ENCODE data around the gene ELOVL7.
"Not testable (repeated sequence)": the region's sequence is repeated elsewhere in the genome, so short reads cannot be mapped to it uniquely, and the experiment has no call there.

Gene ELOVL7

DNA sequence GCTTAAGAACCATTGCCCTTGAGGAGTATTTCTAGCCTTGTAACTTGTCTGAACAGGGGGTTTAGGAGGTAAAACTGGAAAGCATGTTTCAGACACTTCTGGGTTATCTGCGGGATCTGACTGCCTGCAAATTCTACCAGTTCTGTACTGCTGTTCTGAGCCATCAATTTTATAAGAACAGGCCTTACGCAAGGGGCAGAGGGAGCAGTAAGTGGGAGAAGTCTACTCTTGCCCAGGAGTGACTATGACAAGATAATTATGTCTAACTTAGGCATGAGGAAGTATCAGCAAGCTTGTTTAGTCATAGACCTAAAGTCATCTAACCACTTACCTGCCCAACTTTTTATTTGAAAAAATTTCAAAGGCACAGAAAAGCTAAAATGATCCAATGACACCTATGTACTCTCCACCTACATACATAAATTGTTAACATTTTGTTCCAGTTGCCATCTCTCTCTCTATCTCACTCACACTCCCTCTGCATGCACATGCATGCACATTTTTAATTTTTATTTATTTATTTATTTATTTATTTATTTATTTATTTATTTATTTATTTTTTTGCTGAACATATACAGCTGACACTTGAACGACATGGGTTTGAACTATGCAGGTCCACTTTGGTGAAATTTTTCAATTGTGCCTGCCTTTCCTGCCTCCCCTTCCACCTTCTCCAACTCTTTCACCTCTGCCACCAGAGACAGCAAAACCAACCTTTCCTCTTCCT, 125.7 kb downstream of the ELOVL7 start:
- no peak overlapping the region for H3K4me3 ChIP-seq (ENCODE audit: low read depth, low read length)

- not testable (repeated sequence) for H3K4me3 ChIP-seq (ENCODE audit: low read depth, low read length)
Observed at GRCh38 chr5:60715201-60715928, 128.7 kb downstream of the ELOVL7 start.

- H3K4me3 ChIP-seq (ENCODE audit: low read depth, low read length): no peak overlapping the region
Observed at GRCh38 chr5:60712950-60713349, 131.1 kb downstream of the ELOVL7 start.

DNA sequence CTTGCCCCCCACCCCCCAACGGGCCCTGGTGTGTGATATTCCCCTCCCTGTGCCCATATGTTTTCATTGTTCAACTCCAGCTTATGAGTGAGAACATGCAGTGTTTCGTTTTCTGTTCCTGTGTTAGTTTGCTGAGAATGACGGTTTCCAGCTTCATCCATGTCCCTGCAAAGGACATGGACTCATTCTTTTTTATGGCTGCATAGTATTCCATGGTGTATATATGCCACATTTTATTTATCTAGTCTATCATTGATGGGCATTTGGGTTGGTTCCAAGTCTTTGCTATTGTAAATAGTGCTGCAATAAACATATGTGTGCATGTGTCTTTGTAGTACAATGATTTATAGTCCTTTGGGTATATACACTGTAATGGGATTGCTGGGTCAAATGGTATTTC, 132.2 kb downstream of the ELOVL7 start:
- not testable (repeated sequence) for H3K4me3 ChIP-seq (ENCODE audit: low read depth, low read length)

DNA sequence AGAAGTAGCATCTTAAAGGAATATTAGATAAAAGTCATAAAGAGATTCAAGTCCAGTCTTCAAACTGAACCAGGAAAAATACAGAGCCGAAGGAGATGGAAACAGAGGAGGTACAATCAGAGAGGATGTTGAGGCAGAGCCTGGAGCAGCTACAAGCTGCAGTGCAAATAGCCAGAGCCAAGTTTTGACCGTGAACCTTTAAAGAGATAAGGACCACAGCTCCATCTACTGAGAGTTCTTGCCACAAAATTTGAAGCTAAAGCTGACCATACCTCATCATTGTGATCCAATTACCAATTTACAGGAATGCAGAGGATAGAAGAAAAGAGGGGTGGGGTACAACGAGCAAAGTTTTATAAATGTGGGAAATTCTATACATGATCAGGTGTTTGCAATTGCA, 133.7 kb downstream of the ELOVL7 start:
- no peak overlapping the region for H3K4me3 ChIP-seq (ENCODE audit: low read depth, low read length)

GRCh38 chr5:60705144-60705543, 138.9 kb downstream of the ELOVL7 start:
- H3K4me3 ChIP-seq (ENCODE audit: low read depth, low read length): no peak overlapping the region

DNA sequence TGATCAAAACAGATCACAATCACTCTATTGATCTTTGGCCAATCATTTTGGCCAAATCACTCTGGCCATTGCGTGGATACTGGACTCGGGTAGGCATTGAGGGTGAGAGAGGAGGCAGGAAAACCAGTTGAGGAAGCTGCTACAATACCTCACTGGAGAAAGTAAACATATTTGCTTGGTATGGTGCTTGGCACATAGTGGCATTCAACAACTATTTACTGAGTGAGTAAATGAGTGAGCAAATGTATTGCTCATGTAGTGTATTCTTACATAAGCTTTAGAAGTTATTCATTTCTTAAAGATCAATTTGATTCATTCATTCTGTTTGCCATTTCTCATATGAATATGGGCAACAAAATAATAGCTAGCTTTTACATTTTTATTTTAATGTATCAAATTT, 140.1 kb downstream of the ELOVL7 start:
- no peak overlapping the region for H3K4me3 ChIP-seq (ENCODE audit: low read depth, low read length)
